ENCODE measurements around the gene TICRR. TPM values are rescaled to one million over a fixed set of nuclear protein-coding genes. Genes with fewer than 3 reads are reported as not detected.

TICRR gene
- total RNA-seq, 4 donors from 2014 or later = 0.60 TPM; not detected in 3

- no peak for TF ChIP-seq POLR2A (IDR thresholded peaks at IDR 0.05)
- no peak overlapping the region for H3K27ac ChIP-seq
- H3K4me1 ChIP-seq = no peaks in the 10 kb centered on the region
- H3K36me3 ChIP-seq = no peaks in the 10 kb centered on the region
- no peak for DNase-seq (ENCODE audit: low spot score in 2 of 2)
- no peak overlapping the region for H3K4me3 ChIP-seq
- WGBS, 2 donors = 48 to 69% methylated on average over 2 of the region's 2 CpGs
- H3K9me3 ChIP-seq = no peaks in the 10 kb centered on the region
- H3K27me3 ChIP-seq = peaks cover 0 to 1% of the 10 kb centered on the region in 2 donors
These were observed 24.8 kb upstream of the TICRR start for GRCh38 chr15:89550427-89550826.

GRCh38 chr15:89551550-89551949 lies 23.7 kb upstream of the TICRR start:
- DNase-seq (ENCODE audit: low spot score in 2 of 2) = no peak
- Histone ChIP-seq H3K4me3 (no peak overlapping the region), H3K9me3 (no peaks in the 10 kb centered on the region), H3K27ac (no peak overlapping the region), H3K36me3 (no peaks in the 10 kb centered on the region), H3K4me1 (no peaks in the 10 kb centered on the region), H3K27me3 (peaks cover 0 to 7% of the 10 kb centered on the region in 2 donors)
- TF ChIP-seq EP300 (IDR thresholded peaks at IDR 0.05) (no peak), POLR2A (IDR thresholded peaks at IDR 0.05) (no peak), CTCF (IDR thresholded peaks at IDR 0.05) (no peak)
- 35 to 46% methylated on average over 4 of the region's 4 CpGs for WGBS, 2 donors

GRCh38 chr15:89553632-89554031 lies 21.6 kb upstream of the TICRR start:
- no peaks in the 10 kb centered on the region for H3K9me3 ChIP-seq
- no peak for TF ChIP-seq POLR2A (IDR thresholded peaks at IDR 0.05)
- no peak for TF ChIP-seq EP300 (IDR thresholded peaks at IDR 0.05)
- no peak for TF ChIP-seq CTCF (IDR thresholded peaks at IDR 0.05)
- DNase-seq (ENCODE audit: low spot score in 2 of 2) = no peak
- no peak overlapping the region for H3K4me3 ChIP-seq
- H3K4me1 ChIP-seq = no peaks in the 10 kb centered on the region
- no peaks in the 10 kb centered on the region for H3K36me3 ChIP-seq
- no peak overlapping the region for H3K27ac ChIP-seq
- H3K27me3 ChIP-seq = peaks cover 0 to 7% of the 10 kb centered on the region in 2 donors
- 96 to 97% methylated on average over 3 of the region's 3 CpGs for WGBS, 2 donors

- WGBS, 2 donors = 57 to 60% methylated on average over 7 of the region's 7 CpGs
- H3K27ac ChIP-seq = no peak overlapping the region
- peaks cover 0 to 7% of the 10 kb centered on the region in 2 donors for H3K27me3 ChIP-seq
- no peaks in the 10 kb centered on the region for H3K9me3 ChIP-seq
- DNase-seq (ENCODE audit: low spot score in 2 of 2) = no peak
- H3K4me3 ChIP-seq = no peak overlapping the region
- H3K4me1 ChIP-seq = no peaks in the 10 kb centered on the region
- no peaks in the 10 kb centered on the region for H3K36me3 ChIP-seq
- TF ChIP-seq EP300 (IDR thresholded peaks at IDR 0.05) (no peak), POLR2A (IDR thresholded peaks at IDR 0.05) (no peak), CTCF (IDR thresholded peaks at IDR 0.05) (no peak)
These were observed 21.0 kb upstream of the TICRR start for GRCh38 chr15:89554247-89554646.

- Histone ChIP-seq H3K4me1 (no peaks in the 10 kb centered on the region), H3K4me3 (no peak overlapping the region), H3K27me3 (peaks cover 0 to 12% of the 10 kb centered on the region in 2 donors), H3K36me3 (no peaks in the 10 kb centered on the region), H3K27ac (no peak overlapping the region), H3K9me3 (no peaks in the 10 kb centered on the region)
- DNase-seq (ENCODE audit: low spot score in 2 of 2) = no peak
- WGBS, 2 donors = 70 to 84% methylated on average over 5 of the region's 5 CpGs
- TF ChIP-seq POLR2A (IDR thresholded peaks at IDR 0.05) (no peak), CTCF (IDR thresholded peaks at IDR 0.05) (no peak), EP300 (IDR thresholded peaks at IDR 0.05) (no peak)
These were observed 19.5 kb upstream of the TICRR start for GRCh38 chr15:89555768-89556167.

Measured in tibial nerve (tissue), 4 donors.